Astrocyte of the hippocampus (primary cell): Measurements from ENCODE around the gene CPPED1.

ENCODE experiments used
- DNase-seq: peaks from one replicate; pipeline ENCODE4 v3.0.0; 2011; ENCODE audit warnings: low read depth, low spot score

CPPED1 gene

GRCh38 chr16:12682432-12683165, 121.1 kb downstream of the CPPED1 start:
- no peak for DNase-seq

- no peak for DNase-seq
Measured at GRCh38 chr16:12681653-12682052, 122.0 kb downstream of the CPPED1 start.

GRCh38 chr16:12680531-12680930, 123.2 kb downstream of the CPPED1 start:
- DNase-seq = no peak

GRCh38 chr16:12679660-12680272, 123.9 kb downstream of the CPPED1 start:
- DNase-seq = no peak

- no peak for DNase-seq
Measured at GRCh38 chr16:12678983-12679382, 124.7 kb downstream of the CPPED1 start.

- no peak for DNase-seq
Measured at GRCh38 chr16:12677502-12677901, 126.2 kb downstream of the CPPED1 start.

- peak; percentile 12 for DNase-seq
Measured at GRCh38 chr16:12675852-12676251, 127.8 kb downstream of the CPPED1 start.

- no peak for DNase-seq
Measured at GRCh38 chr16:12675046-12675445, 128.6 kb downstream of the CPPED1 start.

GRCh38 chr16:12674524-12674923, 129.2 kb downstream of the CPPED1 start:
- no peak for DNase-seq

GRCh38 chr16:12674071-12674470, 129.6 kb downstream of the CPPED1 start:
- DNase-seq = peak; percentile 5

- no peak for DNase-seq
Measured at GRCh38 chr16:12673466-12673865, 130.2 kb downstream of the CPPED1 start.

GRCh38 chr16:12672986-12673385, 130.7 kb downstream of the CPPED1 start:
- no peak for DNase-seq

- no peak for DNase-seq
Measured at GRCh38 chr16:12669908-12670307, 133.8 kb downstream of the CPPED1 start.

GRCh38 chr16:12667909-12668308, 135.8 kb downstream of the CPPED1 start:
- no peak for DNase-seq

- DNase-seq = no peak
Measured at GRCh38 chr16:12664164-12664733, 139.4 kb downstream of the CPPED1 start.

- DNase-seq = peak; percentile 71
Measured at GRCh38 chr16:12661656-12662172, 142.0 kb downstream of the CPPED1 start.

GRCh38 chr16:12659871-12660270, 143.8 kb downstream of the CPPED1 start:
- DNase-seq = no peak

- no peak for DNase-seq
Measured at GRCh38 chr16:12658506-12658905, 145.2 kb downstream of the CPPED1 start.

- no peak for DNase-seq
Measured at GRCh38 chr16:12655537-12655936, 148.2 kb downstream of the CPPED1 start.

- no peak for DNase-seq
Measured at GRCh38 chr16:12653820-12654392, 149.8 kb downstream of the CPPED1 start.

GRCh38 chr16:12652924-12653323, 150.8 kb downstream of the CPPED1 start:
- DNase-seq = no peak

GRCh38 chr16:12651765-12652512, 151.7 kb downstream of the CPPED1 start:
- no peak for DNase-seq
